Gastrocnemius medialis (tissue), 4 donors: Measurements from ENCODE around the gene KCND3. TPM values are rescaled to one million over a fixed set of nuclear protein-coding genes. Genes with fewer than 3 reads are reported as not detected.

ENCODE experiments used
- ATAC-seq, 2 donors: fragments of 150-250 bp; one replicate each; pipeline ENCODE4 v1.9.1; 2016
- DNase-seq, 2 donors: peaks; one replicate each; pipeline ENCODE4 v3.0.0-alpha.2; 2019
- H3K27ac ChIP-seq, 4 donors: fragments of 200-600 bp; sonication (generic); 1 replicate in 1 of 4; 2 replicates in 3 of 4; pipeline ENCODE4 v1.5.1; 2016 to 2018; ENCODE audit warnings: mild to moderate bottlenecking in 2 of 4, moderate library complexity in 1 of 4
- H3K27me3 ChIP-seq, 3 donors: fragments of 200-600 bp; sonication (generic) in 2 of 3; 1 replicate in 1 of 3; 2 replicates in 2 of 3; pipeline versions ENCODE4 v1.5.1 to v1.6.0; 2016 to 2019; ENCODE audit warnings: mild to moderate bottlenecking in 1 of 3, moderate library complexity in 1 of 3
- H3K36me3 ChIP-seq, 2 donors: fragments of 200-600 bp; sonication (generic) in 1 of 2; one replicate each; pipeline ENCODE4 v1.5.1; 2017 to 2018
- H3K4me1 ChIP-seq, 2 donors: fragments of 200-600 bp; sonication (generic) in 1 of 2; one replicate each; pipeline ENCODE4 v1.5.1; 2016 to 2017; ENCODE audit warnings: mild to moderate bottlenecking in 2 of 2
- H3K4me3 ChIP-seq, 4 donors: fragments of 200-600 bp; sonication (generic) in 3 of 4; 1 replicate in 1 of 4; 2 replicates in 3 of 4; pipeline ENCODE4 v1.5.1; 2016 to 2019; ENCODE audit warnings: mild to moderate bottlenecking in 2 of 4
- H3K9me3 ChIP-seq, 3 donors: fragments of 200-600 bp; sonication (generic) in 2 of 3; 1 replicate in 1 of 3; 2 replicates in 2 of 3; pipeline ENCODE4 v1.5.1; 2016 to 2019
- CTCF ChIP-seq, 5 experiments: fragments of 450-650 bp in 3 of 5; fragments of 200-600 bp in 2 of 5; sonication (generic) in 2 of 5; IDR thresholded peaks in 4 of 5; conservative IDR thresholded peaks in 1 of 5; 1 replicate in 4 of 5; 2 replicates in 1 of 5; pipeline ENCODE4 v1.5.1; 2016 to 2019; ENCODE audit warnings: antibody characterized with exemption in 5 of 5, mild to moderate bottlenecking in 3 of 5, moderate library complexity in 3 of 5
- POLR2A ChIP-seq, 2 donors: fragments of 450-650 bp; IDR thresholded peaks; one replicate each; pipeline ENCODE4 v1.6.1; 2017; ENCODE audit warnings: antibody characterized with exemption in 2 of 2, mild to moderate bottlenecking in 2 of 2, moderate library complexity in 2 of 2
- in situ Hi-C, 4 donors: fragments of 200-750 bp; cut with MboI; loops; one replicate each; pipeline versions ENCODE4 v1.15.0 to v1.8.0; 2017; ENCODE audit warnings: low sequenced_read_pairs in 4 of 4
- intact Hi-C: fragments of 100-400 bp; cut with DNase I; formaldehyde crosslinking; loops from one replicate; pipeline ENCODE4 v1.15.1; 2023; ENCODE audit warnings: low total_unique reads
- total RNA-seq, 4 donors: library from RNA; depleted of rRNA; stranded (reverse); fragments of >200 nt; gene quantifications; one replicate each; pipeline versions ENCODE4 v1.1.0 to v1.2.3, GENCODE V29; 2016

KCND3 gene
- total RNA-seq, 4 donors from 2014 or later = 1.2 to 2.6 (median 1.5) TPM

GRCh38 chr1:111921948-111922347 is 67.5 kb downstream of the KCND3 start:
- H3K9me3 ChIP-seq = no peaks in the 10 kb centered on the region
- TF ChIP-seq POLR2A (IDR thresholded peaks at IDR 0.05) = no peak
- TF ChIP-seq CTCF (IDR thresholded peaks at IDR 0.05 in 4 of 5, conservative IDR thresholded peaks at IDR 0.05 in 1 of 5) = no peak
- peaks cover 17 to 23% of the 10 kb centered on the region in 2 donors for H3K4me1 ChIP-seq
- in situ Hi-C loops = no loop called here
- ATAC-seq (no peak), DNase-seq (no peak)
- H3K27me3 ChIP-seq = no peaks in the 10 kb centered on the region
- intact Hi-C loops = loop anchor here (2.0 kb wide), 1 partner anchor 27 kb away; no protein-coding TSS in a partner anchor
- H3K36me3 ChIP-seq = no peaks in the 10 kb centered on the region
- no peak overlapping the region for H3K27ac ChIP-seq
- H3K4me3 ChIP-seq = no peak overlapping the region

GRCh38 chr1:111920221-111921024 is 69.0 kb downstream of the KCND3 start:
- DNase-seq = peak; percentile 54 to 55
- TF ChIP-seq POLR2A (IDR thresholded peaks at IDR 0.05) = no peak
- TF ChIP-seq CTCF (IDR thresholded peaks at IDR 0.05 in 4 of 5, conservative IDR thresholded peaks at IDR 0.05 in 1 of 5) = no peak
- ATAC-seq = peak; percentile 96 to 99
- H3K36me3 ChIP-seq = no peaks in the 10 kb centered on the region
- H3K27ac ChIP-seq = peak overlapping the region; percentile 77 to 87 (median 82)
- H3K4me3 ChIP-seq = peak overlapping the region in 2 of 4 donors; percentile 3 to 31
- H3K27me3 ChIP-seq = no peaks in the 10 kb centered on the region
- H3K9me3 ChIP-seq = no peaks in the 10 kb centered on the region
- intact Hi-C loops = loop anchor here (1.0 to 2.0 kb wide), 2 partner anchors 28 to 71 kb away; no protein-coding TSS in a partner anchor
- H3K4me1 ChIP-seq = peaks cover 17 to 23% of the 10 kb centered on the region in 2 donors
- in situ Hi-C loops = no loop called here

- Histone ChIP-seq H3K4me3 (no peak overlapping the region), H3K4me1 (peaks cover 5 to 10% of the 10 kb centered on the region in 2 donors), H3K36me3 (no peaks in the 10 kb centered on the region), H3K27me3 (no peaks in the 10 kb centered on the region), H3K9me3 (no peaks in the 10 kb centered on the region), H3K27ac (no peak overlapping the region)
- intact Hi-C loops = no loop called here
- in situ Hi-C loops = no loop called here
- TF ChIP-seq POLR2A (IDR thresholded peaks at IDR 0.05) (no peak), CTCF (IDR thresholded peaks at IDR 0.05 in 4 of 5, conservative IDR thresholded peaks at IDR 0.05 in 1 of 5) (no peak)
- ATAC-seq (no peak), DNase-seq (no peak)
Observed at GRCh38 chr1:111911776-111912515, 77.5 kb downstream of the KCND3 start.

- H3K36me3 ChIP-seq = no peaks in the 10 kb centered on the region
- ATAC-seq (no peak), DNase-seq (no peak)
- intact Hi-C loops = no loop called here
- no peak overlapping the region for H3K27ac ChIP-seq
- no peaks in the 10 kb centered on the region for H3K27me3 ChIP-seq
- H3K4me3 ChIP-seq = no peak overlapping the region
- TF ChIP-seq CTCF (IDR thresholded peaks at IDR 0.05 in 4 of 5, conservative IDR thresholded peaks at IDR 0.05 in 1 of 5) (no peak), POLR2A (IDR thresholded peaks at IDR 0.05) (no peak)
- in situ Hi-C loops = no loop called here
- H3K4me1 ChIP-seq = peaks cover 5 to 10% of the 10 kb centered on the region in 2 donors
- no peaks in the 10 kb centered on the region for H3K9me3 ChIP-seq
Observed at GRCh38 chr1:111911061-111911460, 78.4 kb downstream of the KCND3 start.
